Glomerular visceral epithelial cell (primary cell): ENCODE results near the gene SCGB2B2.
A peak's percentile ranks its signal among the peaks of the same experiment; 100 is the strongest.
"Not testable (repeated sequence)": the region's sequence is repeated elsewhere in the genome, so short reads cannot be mapped to it uniquely, and the experiment has no call there.

ENCODE experiments used
- DNase-seq: peaks from one replicate; pipeline ENCODE4 v3.0.0-alpha.2; 2016; ENCODE audit errors: extremely low spot score

The SCGB2B2 gene

DNA sequence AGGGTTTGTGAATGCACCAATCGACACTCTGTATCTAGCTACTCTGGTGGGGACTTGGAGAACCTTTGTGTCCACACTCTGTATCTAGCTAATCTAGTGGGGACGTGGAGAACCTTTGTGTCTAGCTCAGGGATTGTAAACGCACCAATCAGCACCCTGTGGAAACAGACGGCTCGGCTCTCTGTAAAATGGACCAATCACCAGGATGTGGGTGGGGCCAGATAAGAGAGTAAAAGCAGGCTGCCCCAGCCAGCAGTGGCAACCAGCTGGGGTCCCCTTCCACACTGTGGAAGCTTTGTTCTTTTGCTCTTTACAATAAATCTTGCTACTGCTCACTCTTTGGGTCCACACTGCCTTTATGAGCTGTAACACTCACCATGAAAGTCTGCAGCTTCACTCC is 8.3 kb downstream of the SCGB2B2 start:
- DNase-seq, result not testable (repeated sequence)

DNA sequence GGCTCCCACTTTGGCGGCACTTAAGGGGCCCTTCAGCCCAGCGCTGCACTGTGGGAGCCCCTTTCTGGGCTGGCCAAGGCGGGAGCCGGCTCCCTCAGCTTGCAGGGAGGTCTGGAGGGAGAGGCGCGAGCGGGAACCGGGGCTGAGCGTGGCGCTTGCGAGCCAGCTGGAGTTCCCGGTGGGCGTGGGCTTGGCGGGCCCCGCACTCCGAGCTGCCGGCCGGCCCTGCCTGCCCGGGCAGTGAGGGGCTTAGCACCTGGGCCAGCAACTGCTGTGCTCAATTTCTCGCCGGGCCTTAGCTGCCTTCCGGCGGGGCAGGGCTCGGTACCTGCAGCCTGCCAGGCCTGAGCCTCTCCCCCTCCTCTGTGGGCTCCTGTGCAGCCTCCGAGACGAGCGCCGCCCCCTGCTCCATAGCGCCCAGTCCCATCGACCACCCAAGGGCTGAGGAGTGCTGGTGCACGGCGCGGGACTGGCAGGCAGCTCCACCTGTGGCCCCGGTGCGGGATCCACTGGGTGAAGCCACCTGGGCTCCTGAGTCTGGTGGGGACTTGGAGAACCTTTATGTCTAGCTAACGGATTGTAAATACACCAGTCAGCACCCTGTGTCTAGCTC is 8.8 kb downstream of the SCGB2B2 start:
- not testable (repeated sequence) for DNase-seq

DNA sequence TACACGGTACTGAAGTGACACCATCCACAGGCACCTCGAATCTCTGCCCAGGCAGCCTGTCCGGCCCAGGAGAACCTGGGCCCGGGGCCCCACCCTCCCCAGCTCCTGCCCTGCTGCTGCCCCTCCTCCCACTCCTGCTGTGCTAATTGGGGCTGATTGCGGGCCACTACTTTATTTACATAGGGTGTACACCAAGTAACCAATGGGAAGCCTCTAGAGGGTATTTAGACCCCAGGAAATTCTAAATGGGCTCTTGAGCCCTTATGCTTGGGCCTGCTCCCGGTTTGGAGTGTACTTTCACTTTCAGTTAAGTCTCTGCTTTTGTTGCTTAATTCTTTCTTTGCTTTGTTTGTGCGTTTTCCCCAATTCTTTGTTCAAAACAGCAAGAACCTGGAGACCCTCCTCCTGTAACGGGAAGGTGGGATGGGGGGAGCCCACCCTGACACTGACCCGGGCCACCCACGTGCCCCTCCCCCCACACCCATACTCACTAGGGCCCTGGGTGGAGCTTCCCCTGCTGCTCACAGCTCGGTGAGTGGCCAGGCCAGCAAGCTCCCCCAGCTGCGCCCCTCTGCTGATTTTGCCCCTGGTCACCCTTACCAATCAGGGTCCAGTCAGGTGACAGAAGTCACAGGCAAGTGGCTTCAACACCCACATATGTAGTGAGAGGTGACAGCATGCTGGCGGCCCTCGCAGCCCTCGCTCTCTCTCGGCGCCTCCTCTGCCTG is 9.4 kb downstream of the SCGB2B2 start:
- no peak for DNase-seq

DNA sequence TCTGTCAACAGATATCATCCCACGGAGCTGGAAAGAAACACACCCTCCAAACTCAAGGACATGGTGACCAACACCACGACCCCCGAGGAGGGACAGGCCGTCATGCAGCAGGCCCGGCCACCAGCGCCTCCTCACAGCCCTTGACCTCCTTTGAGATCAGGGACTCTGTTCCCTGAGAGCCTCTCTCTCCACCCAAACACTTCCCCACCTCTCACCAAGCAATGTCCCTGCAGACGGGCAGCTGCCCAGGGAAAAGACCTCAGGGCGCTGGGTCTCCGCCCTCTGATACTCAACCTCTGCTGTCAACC is 10.0 kb downstream of the SCGB2B2 start:
- DNase-seq, result no peak

DNA sequence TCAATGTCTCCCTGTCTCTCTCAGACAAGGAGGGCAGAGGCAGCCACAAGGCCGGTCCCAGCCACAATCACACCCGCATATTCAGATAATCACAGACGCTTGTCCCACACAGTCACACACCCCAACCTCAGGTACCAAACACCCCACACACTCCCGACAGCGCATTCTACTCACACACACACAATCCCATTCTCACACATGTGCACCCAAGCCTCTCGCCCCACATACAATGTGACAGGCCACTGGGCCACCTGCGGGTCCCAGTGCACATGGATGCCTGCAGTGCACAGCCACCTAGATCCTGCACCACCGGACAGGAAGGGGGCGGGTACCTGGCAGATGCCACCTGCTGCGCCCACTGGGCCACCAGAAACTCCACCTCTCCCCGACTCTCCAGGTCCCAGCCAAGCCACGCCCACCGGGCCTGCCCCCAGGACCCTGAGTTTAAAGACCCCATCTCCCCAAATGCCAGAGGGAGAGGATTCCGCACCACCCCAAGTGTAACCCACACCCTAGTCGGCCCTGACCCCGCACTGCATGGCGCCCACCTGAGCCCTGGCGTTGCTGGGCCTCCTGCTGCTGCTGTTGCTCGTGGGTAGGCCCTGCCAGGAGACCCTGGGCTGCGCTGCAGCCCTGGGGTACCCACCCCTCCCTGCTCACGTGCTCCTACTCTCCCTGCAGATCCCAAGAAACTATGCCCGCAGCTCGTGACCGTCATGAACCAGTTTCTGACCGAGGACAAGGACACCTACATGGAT is 10.6 kb downstream of the SCGB2B2 start:
- DNase-seq, result no peak

DNA sequence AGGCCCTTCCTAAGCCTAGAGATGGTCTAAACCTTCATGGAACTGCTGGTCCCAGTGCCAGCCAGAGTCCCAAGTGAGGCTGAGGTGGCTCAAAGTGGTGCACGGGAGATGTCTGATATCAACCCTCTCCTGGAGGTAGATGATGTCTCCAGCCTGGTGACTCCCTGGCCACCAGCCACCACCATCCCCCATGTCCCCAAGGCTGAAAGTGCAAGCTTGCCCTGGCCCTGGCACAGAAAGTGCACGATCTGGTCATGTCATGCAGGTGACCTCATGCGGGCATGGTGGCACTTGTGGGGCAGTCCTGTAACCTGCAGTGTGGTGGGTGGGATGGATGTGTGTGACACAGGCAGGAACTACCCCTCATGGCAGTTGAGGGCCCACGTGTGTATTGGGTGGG is 11.7 kb downstream of the SCGB2B2 start:
- DNase-seq, result not testable (repeated sequence)

DNA sequence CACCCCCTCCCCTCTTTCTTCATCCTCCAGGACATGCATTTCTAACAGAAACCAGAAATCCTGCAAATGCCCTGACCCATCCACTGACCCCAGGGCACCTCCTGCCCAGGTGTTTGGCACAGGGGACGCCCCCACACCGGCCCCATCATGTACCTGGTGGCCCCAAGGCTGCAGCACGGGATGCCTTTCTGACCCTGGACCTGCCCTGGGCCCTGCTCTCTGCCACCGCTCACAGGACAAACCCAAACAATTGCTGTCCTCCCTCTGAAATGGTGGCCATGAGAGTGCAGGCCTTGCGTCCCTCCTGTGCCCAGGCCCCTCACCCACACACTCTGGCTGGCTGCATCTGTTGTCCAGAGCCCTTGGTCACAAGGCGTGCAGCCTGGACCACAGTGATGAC is 12.1 kb downstream of the SCGB2B2 start:
- DNase-seq, result no peak

DNA sequence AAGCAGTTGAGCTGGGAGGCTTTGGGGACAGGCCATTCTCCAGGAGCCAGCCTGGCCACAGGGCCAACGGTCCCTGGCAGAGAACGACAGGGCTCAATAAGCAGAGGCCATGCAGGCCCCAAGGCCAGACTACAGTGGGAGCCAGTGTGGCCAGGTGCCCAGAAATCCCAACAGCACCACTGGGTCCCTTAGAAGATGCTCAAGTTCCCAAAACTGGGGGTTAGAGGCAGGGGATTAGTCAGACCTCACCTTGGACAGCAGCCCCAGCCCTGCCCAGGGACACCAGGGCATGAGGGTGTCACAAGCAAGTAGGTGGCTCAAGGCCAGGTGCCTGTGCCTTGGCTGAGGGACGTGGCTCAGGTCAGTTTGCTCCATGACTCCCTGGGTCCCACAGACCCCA is 12.8 kb downstream of the SCGB2B2 start:
- DNase-seq, result no peak

DNA sequence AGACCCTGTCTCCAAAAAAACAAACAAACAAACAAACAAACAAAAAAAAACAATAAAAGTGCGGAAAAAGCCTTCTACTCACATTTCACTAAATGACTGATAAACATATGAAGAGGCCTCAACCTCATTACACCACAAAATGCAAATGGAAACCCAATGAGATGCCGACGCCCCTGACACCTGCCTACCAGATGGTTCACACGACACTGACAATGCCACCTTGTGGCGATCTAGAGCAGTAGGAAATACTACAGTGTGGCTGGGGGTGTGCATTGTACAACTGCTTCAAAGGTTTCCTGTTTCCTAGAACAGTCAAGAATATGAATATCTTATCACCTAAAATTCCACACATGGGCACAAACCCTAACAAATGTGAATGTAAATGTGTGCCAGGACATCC is 14.0 kb downstream of the SCGB2B2 start:
- no peak for DNase-seq

DNA sequence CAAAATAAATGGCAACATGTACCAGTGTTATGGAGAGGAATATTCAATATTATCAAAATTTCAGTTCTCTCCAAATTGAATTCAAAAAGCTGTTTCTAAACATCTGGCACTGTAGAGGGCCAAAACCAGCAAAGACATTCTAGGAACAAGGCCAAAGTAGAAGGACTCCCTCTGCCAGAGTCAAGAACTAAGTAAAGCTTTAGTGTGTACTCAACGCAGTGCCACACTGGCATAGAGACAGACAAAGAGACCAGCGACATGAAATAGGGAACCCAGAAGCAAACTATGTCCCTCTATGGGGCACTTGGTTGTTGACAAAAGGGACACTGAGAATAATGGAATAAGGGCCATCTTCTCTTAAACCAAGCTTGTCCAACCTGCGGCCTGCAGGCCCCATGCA is 15.6 kb downstream of the SCGB2B2 start:
- no peak for DNase-seq

DNA sequence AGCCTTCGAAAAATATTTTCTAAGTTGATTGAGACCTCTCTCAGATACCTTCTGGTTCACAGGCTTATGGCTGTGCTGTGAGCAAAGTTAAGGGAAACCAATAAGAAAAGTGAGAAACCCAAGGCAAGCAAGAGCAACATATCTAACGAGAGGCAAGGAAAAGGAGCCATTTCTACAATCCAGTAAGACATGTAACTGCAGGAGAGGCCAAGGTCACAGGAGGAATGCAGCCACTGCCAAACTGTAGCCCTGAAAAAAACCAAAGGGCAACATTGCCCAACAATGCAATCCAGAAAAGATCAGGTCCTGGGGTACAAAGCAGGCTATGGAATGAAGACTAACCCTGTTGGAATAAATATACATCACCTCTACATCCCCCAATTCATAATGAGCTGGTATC is 21.3 kb downstream of the SCGB2B2 start:
- DNase-seq, result no peak

DNA sequence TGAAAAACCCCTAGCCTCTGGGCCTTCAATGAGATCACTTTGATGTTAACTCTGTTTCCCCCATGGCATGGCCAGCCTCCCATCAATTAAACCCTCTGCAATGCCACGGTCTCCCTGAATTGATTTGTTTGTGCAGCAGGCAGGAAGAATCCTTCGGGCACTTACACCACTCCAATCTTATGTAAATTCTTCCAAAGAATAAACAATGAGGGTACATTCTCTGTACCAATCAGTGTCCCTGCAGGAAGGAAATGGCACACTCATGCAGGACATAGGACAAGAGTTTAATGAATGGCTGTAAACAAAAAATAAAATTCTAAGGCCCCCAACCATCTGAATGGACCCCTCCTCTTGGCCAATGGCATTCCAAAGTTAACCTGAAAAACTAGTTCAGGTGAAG is 22.2 kb downstream of the SCGB2B2 start:
- DNase-seq, result no peak

DNA sequence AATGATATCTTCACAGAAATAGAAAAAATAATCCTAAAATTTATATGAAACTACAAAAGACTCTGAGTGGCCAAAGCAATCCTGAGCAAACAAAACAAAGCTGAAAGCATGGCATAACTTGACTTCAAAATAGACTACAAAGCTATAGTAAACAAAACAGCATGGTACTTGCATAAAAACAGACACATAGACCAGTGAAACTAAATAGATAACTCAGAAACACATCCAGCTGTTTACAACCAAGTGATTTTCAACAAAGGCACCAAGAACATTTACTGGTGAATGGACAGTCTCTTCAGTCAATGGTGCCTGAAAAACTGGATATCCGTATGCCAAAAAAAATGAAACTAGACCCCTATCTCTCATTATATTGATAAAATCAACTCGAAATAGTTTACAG is 25.2 kb downstream of the SCGB2B2 start:
- no peak for DNase-seq

DNA sequence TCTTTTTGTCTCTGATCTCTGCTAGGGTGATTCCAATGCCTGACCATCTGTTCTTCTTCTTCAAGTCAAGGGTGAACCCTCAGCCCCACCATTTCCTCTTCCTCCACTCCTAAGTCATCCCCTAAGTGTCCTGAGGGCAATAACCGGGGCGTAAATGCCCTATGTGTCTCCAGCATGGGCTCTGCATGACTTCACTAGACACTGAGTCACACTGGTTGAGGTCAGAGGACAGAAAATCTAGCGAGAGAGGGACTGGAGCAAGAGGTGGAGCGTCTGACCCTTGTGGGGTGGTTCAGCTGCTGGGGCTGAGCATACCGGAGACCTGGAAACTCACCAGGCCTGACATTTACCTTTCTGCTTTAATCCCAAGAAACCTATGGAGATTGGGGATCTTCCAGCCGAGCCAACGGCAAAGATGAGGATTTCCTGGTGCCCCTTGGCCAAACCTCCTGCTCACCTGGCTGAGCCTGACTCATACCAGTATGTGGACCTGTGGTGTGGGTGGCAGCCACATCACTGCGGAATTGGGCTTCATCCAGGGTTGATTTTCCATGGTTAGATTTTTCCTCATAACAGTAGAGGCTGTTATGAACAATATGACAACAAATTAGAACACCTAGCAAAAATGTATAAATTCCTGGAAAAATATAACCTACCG is 26.9 kb downstream of the SCGB2B2 start:
- no peak for DNase-seq

DNA sequence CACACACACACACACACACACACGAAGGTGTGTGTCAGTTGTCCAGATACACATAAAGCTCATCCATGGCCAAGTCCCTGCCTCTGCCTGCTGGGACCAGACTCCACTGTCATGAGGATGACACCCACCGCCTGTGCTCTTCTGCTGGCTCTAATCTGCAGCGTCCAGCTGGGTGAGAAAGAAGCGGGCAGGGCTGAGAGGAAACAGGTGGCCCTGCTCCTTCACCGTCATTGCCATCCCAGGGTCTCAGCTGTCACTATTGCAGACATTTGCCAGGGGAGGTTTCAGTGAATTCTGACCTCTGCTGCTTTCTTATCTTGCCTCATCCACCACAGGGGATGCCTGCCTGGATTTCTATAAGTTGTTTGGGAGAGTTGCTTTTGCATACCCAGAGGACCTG is 31.4 kb downstream of the SCGB2B2 start:
- no peak for DNase-seq

DNA sequence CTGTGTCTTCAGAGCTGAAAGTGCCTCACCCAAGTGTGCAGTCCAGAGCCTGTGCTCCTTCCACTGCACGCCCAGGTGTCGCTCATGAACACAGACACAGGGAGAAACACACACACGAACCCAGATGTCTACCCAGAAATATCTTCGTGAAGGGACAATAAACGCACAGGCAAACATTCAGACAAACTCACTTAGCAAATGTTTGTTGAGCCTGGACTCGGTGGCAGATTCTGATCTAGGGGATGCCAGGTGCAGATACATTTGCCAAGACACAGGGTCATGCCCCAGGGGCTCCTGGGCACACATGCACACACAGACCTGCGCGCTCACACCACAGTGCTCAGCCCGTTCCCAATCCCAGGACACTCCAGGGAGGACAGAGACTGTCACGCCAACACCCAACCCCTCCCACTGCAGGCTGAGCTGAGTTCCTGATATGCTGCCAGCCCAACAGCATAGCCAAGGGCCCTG is 31.9 kb downstream of the SCGB2B2 start:
- DNase-seq, result no peak

DNA sequence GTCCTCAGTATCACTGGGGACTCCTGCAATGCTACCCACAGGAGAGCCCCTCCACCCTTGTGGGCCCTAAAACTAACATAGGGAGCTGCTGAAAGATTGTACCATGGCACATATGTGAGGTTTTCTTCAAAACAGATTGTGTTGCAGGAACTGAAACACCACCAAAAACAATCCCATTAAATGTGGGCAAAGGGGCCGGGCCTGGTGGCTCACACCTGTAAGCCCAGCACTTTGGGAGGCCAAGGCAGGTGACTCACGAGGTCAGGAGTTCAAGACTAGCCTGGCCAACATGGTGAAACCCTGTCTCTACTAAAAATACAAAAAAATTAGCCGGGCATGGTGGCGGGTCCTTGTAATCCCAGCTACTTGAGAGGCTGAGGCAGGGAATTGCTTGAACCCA is 34.7 kb downstream of the SCGB2B2 start:
- no peak for DNase-seq

DNA sequence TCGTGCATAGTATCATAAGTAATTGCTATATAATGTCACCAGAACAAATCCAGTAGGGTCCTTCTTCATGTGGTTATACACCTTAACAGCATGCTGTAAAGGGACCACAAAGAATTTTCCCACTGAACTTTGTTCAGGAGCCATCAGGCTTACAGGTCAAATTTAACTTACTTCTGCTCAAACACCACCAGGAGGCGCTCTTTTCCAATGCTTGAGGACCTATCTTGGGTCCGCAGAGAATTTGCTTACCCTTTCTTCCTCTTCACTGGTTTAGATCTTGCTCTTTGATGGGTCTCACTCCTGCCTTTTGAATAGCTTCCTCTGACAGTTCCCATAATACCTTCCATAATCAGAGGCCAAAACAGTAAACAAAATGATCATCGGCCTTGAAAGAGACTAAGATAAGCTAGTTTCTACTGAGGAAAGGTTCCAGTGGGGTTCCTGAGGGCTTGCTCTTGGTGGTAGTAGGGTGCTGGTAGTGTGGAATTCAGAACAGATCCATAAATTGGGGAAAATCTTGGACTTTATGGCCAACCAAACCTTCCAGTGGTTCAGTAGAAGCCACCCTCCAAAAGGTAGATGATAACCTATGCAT is 37.4 kb downstream of the SCGB2B2 start:
- peak; percentile 70 for DNase-seq

DNA sequence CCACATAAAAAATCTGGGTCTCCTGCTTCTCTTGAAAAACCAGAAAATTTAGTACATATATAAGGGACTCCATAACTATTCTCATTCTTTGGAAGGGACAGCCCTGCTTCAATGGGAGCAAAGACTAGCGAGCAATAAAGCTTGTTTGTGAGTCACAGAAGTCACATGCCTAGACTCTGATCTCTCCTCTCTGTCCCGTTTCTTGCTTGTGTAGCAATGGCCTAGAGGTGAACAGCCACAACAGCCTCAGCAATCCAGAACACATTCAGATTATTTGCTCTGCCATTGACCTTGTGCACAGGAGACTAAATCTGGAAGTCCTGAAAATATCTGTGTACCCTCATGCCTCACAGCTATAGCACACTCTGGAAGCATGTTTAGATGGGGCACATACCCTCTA is 43.2 kb downstream of the SCGB2B2 start:
- no peak for DNase-seq
